ENCODE results near the gene CTBP1.

The CTBP1 gene

GRCh38 chr4:1248245-1249147 lies at the start of gene CTBP1:
CTBP1 (minus strand) TSS chr4:1249130; CDS start chr4:1241331, 7,799 bp downstream.
- Mint-ChIP-seq H3K36me3 (ENCODE audit: low read depth) (peaks cover 38% of the 10 kb centered on the region), H3K27ac (peak within 1 kb of the TSS; percentile 73 to 98 (median 95)), H3K27me3 (ENCODE audit: low read depth) (peaks cover 3% of the 10 kb centered on the region), H3K9me3 (peaks cover 26% of the 10 kb centered on the region), H3K4me1 (peaks cover 23% of the 10 kb centered on the region), H3K4me3 (peak within 1 kb of the TSS; percentile 91 to 95 (median 94))
- TF ChIP-seq CTCF (IDR thresholded peaks at IDR 0.05; ENCODE audit: unreplicated experiment in 3 of 3) = no peak

- H3K36me3 Mint-ChIP-seq (ENCODE audit: low read depth) = peaks cover 31% of the 10 kb centered on the region
- H3K27me3 Mint-ChIP-seq (ENCODE audit: low read depth) = no peaks in the 10 kb centered on the region
- TF ChIP-seq CTCF (IDR thresholded peaks at IDR 0.05; ENCODE audit: unreplicated experiment in 3 of 3) = no peak
- no peaks in the 10 kb centered on the region for H3K9me3 Mint-ChIP-seq
- H3K4me1 Mint-ChIP-seq = no peaks in the 10 kb centered on the region
- no peak overlapping the region for H3K4me3 Mint-ChIP-seq
- H3K27ac Mint-ChIP-seq = no peak overlapping the region
These were observed 49.5 kb upstream of the CTBP1 start for GRCh38 chr4:1298461-1298860.

GRCh38 chr4:1297456-1298325 lies 48.8 kb upstream of the CTBP1 start:
- no peaks in the 10 kb centered on the region for H3K27me3 Mint-ChIP-seq (ENCODE audit: low read depth)
- no peaks in the 10 kb centered on the region for H3K9me3 Mint-ChIP-seq
- TF ChIP-seq CTCF (IDR thresholded peaks at IDR 0.05; ENCODE audit: unreplicated experiment in 3 of 3) = no peak
- peaks cover 28% of the 10 kb centered on the region for H3K36me3 Mint-ChIP-seq (ENCODE audit: low read depth)
- no peak overlapping the region for H3K27ac Mint-ChIP-seq
- H3K4me1 Mint-ChIP-seq = no peaks in the 10 kb centered on the region
- no peak overlapping the region for H3K4me3 Mint-ChIP-seq

GRCh38 chr4:1297023-1297395 lies 48.1 kb upstream of the CTBP1 start:
- H3K27ac Mint-ChIP-seq = no peak overlapping the region
- no peaks in the 10 kb centered on the region for H3K27me3 Mint-ChIP-seq (ENCODE audit: low read depth)

More at GRCh38 chr4:1297023-1297395, 48.1 kb upstream of the CTBP1 start:
- Mint-ChIP-seq H3K4me3 (no peak overlapping the region), H3K4me1 (peaks cover 2% of the 10 kb centered on the region), H3K9me3 (no peaks in the 10 kb centered on the region), H3K36me3 (ENCODE audit: low read depth) (peaks cover 25% of the 10 kb centered on the region)
- TF ChIP-seq CTCF (IDR thresholded peaks at IDR 0.05; ENCODE audit: unreplicated experiment in 3 of 3) = no peak
